PFSK-1 (cell line): ENCODE data around the gene PPP2R2C.

ENCODE experiments used
- POLR2AphosphoS5 ChIP-seq: IDR thresholded peaks from 2 replicates; pipeline ENCODE4 v1.6.1; 2012; ENCODE audit warnings: low read depth, mild to moderate bottlenecking, control low read depth, low read length, moderate library complexity
- SIN3A ChIP-seq: IDR thresholded peaks from 2 replicates; pipeline ENCODE4 v1.6.1; 2012; ENCODE audit warnings: mild to moderate bottlenecking, low read length, moderate library complexity, borderline replicate concordance; ENCODE audit not compliant: insufficient read depth
- TF ChIP-seq, protein P1 (sequence below), 2 experiments: IDR thresholded peaks; 2 replicates each; pipeline versions ENCODE4 v1.6.1 to v1.8.0; 2011 to 2012; ENCODE audit warnings: low read depth in 2 of 2, low read length in 2 of 2, control low read depth in 1 of 2, inconsistent platforms in 1 of 2, mild to moderate bottlenecking in 1 of 2, moderate library complexity in 1 of 2; ENCODE audit not compliant: insufficient read depth in 1 of 2

DNA sequence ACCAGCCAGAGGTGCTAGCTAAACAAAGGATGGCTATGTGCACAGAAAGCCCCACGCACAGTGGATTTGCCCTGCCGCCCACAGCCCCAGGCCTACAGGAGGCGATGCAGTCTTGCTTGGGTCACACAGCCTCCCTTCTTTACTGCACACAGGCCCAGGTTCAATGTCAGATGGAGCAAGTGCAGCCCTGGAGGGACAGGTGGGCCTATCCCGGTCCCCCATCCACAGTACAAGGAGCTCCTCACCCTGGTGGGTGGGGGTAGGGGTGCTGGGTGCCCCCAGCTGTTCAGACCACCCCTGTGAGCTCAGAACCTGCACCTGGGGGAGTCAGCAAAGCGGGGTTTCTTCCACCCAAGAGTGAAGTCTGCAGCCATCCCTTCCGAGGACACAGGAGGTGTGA, 114.9 kb downstream of the PPP2R2C start:
- no peak for TF ChIP-seq POLR2AphosphoS5
- TF ChIP-seq, protein P1, sequence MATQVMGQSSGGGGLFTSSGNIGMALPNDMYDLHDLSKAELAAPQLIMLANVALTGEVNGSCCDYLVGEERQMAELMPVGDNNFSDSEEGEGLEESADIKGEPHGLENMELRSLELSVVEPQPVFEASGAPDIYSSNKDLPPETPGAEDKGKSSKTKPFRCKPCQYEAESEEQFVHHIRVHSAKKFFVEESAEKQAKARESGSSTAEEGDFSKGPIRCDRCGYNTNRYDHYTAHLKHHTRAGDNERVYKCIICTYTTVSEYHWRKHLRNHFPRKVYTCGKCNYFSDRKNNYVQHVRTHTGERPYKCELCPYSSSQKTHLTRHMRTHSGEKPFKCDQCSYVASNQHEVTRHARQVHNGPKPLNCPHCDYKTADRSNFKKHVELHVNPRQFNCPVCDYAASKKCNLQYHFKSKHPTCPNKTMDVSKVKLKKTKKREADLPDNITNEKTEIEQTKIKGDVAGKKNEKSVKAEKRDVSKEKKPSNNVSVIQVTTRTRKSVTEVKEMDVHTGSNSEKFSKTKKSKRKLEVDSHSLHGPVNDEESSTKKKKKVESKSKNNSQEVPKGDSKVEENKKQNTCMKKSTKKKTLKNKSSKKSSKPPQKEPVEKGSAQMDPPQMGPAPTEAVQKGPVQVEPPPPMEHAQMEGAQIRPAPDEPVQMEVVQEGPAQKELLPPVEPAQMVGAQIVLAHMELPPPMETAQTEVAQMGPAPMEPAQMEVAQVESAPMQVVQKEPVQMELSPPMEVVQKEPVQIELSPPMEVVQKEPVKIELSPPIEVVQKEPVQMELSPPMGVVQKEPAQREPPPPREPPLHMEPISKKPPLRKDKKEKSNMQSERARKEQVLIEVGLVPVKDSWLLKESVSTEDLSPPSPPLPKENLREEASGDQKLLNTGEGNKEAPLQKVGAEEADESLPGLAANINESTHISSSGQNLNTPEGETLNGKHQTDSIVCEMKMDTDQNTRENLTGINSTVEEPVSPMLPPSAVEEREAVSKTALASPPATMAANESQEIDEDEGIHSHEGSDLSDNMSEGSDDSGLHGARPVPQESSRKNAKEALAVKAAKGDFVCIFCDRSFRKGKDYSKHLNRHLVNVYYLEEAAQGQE (IDR thresholded peaks at IDR 0.05; ENCODE audit: insufficient read depth in 1 of 2, low read depth in 2 of 2, low read length in 2 of 2), result no peak
- TF ChIP-seq SIN3A, result no peak
